Measurements from ENCODE around the gene VILL.

GRCh38 chr3:37989821-37990480 lies 635 bp upstream of the VILL start:
- TF ChIP-seq POLR2A (IDR thresholded peaks at IDR 0.05; ENCODE audit: low read depth, low read length) (no peak), POLR2AphosphoS5 (IDR thresholded peaks at IDR 0.05; ENCODE audit: low read depth, low read length) (no peak), TAF1 (IDR thresholded peaks at IDR 0.05; ENCODE audit: borderline replicate concordance, low read depth, low read length) (no peak)

All from GM12892 (cell line).